Loucy (cell line): ENCODE data around the gene FOXP4.

ENCODE experiments used
- H2AFZ ChIP-seq: fragments of 200-600 bp; sonication (generic); 2 replicates; pipeline ENCODE4 v1.6.0; 2016; ENCODE audit warnings: antibody characterized with exemption, mild to moderate bottlenecking, low read length, moderate library complexity
- H3F3A ChIP-seq: fragments of 200-600 bp; 2 replicates; pipeline ENCODE4 v1.6.0; 2016; ENCODE audit warnings: antibody characterized with exemption, low read depth, mild to moderate bottlenecking
- H3K27me3 ChIP-seq: fragments of 200-600 bp; sonication (generic); 2 replicates; pipeline ENCODE4 v1.6.1; 2014; ENCODE audit warnings: low read length, mild to moderate bottlenecking; ENCODE audit not compliant: insufficient read depth, poor library complexity, severe bottlenecking
- H3K36me3 ChIP-seq: fragments of 200-600 bp; sonication (generic); 2 replicates; pipeline ENCODE4 v1.6.1; 2016; ENCODE audit warnings: low read length; ENCODE audit not compliant: insufficient read depth
- H3K4me1 ChIP-seq: fragments of 200-600 bp; sonication (generic); 2 replicates; pipeline ENCODE4 v1.5.1; 2014; ENCODE audit warnings: low read length, mild to moderate bottlenecking; ENCODE audit not compliant: insufficient read depth, poor library complexity, severe bottlenecking
- H3K4me2 ChIP-seq: fragments of 200-600 bp; sonication (generic); 2 replicates; pipeline ENCODE4 v1.6.0; 2014; ENCODE audit warnings: antibody characterized with exemption, low read length, low read depth, mild to moderate bottlenecking; ENCODE audit not compliant: poor library complexity, severe bottlenecking
- H3K4me3 ChIP-seq: fragments of 200-600 bp; sonication (generic); 2 replicates; pipeline ENCODE4 v1.5.1; 2014; ENCODE audit warnings: low read length, mild to moderate bottlenecking, mixed read lengths; ENCODE audit not compliant: poor library complexity, severe bottlenecking
- H3K79me2 ChIP-seq: fragments of 200-600 bp; sonication (generic); 2 replicates; pipeline ENCODE4 v1.6.1; 2014; ENCODE audit warnings: low read length; ENCODE audit not compliant: insufficient read depth
- H3K9ac ChIP-seq: fragments of 200-600 bp; sonication (generic); 2 replicates; pipeline ENCODE4 v1.6.0; 2014; ENCODE audit warnings: mild to moderate bottlenecking, low read depth, low read length, moderate library complexity; ENCODE audit not compliant: poor library complexity, severe bottlenecking
- H3K9me2 ChIP-seq: fragments of 200-600 bp; sonication (generic); replicated peaks from 2 replicates; pipeline ENCODE4 v1.6.1; 2016; ENCODE audit warnings: low read depth, low read length, mixed read lengths
- H3K9me3 ChIP-seq: fragments of 200-600 bp; sonication (generic); 2 replicates; pipeline ENCODE4 v1.6.1; 2014; ENCODE audit warnings: mild to moderate bottlenecking, antibody characterized with exemption, low read length, low read depth; ENCODE audit not compliant: insufficient read depth
- H4K20me1 ChIP-seq: fragments of 200-600 bp; sonication (generic); 2 replicates; pipeline ENCODE4 v1.6.0; 2014; ENCODE audit warnings: antibody characterized with exemption, low read length, mild to moderate bottlenecking; ENCODE audit not compliant: insufficient read depth, poor library complexity, severe bottlenecking
- EZH2phosphoT487 ChIP-seq: fragments of 200-600 bp; IDR thresholded peaks from 2 replicates; pipeline ENCODE4 v1.6.1; 2018; ENCODE audit warnings: antibody characterized with exemption, mild to moderate bottlenecking, moderate library complexity, borderline replicate concordance
- TF ChIP-seq, protein P1 (sequence below): fragments of 200-600 bp; sonication (generic); conservative IDR thresholded peaks from 2 replicates; pipeline ENCODE4 v1.5.1; 2014; ENCODE audit warnings: mild to moderate bottlenecking, antibody characterized with exemption, low read length

The FOXP4 gene

DNA sequence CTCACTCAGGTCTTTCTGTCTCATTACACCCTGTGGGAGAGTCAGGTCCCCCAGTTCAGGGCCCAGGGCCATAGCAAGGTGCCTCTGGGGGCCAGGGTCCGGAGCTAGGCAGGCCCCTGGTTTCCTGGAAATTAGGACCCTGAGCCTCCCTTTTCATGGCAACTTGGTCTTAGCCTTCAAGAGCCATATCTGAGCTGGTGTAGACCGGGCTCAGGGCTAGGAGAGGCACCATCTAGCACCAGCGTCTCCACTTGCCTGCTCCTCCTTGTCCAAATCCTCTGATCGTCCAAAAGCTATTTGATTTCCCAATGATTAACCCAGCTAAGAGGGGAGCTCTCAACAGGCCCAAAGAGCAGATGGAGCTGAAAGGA lies 97.7 kb downstream of the FOXP4 start:
- H2AFZ ChIP-seq, result no peak overlapping the region
- peaks cover 18% of the 10 kb centered on the region for H4K20me1 ChIP-seq
- H3K79me2 ChIP-seq, result peaks cover 83% of the 10 kb centered on the region
- H3K4me1 ChIP-seq, result peaks cover 67% of the 10 kb centered on the region
- peaks cover 23% of the 10 kb centered on the region; the same call in 1 of the 2 replicates for H3K36me3 ChIP-seq
- no peaks in the 10 kb centered on the region for H3K9me2 ChIP-seq
- H3K9me3 ChIP-seq, result no peaks in the 10 kb centered on the region
- no peaks in the 10 kb centered on the region for H3F3A ChIP-seq
- H3K9ac ChIP-seq, result peak overlapping the region; percentile 61
- H3K27me3 ChIP-seq, result no peaks in the 10 kb centered on the region
- peak overlapping the region; percentile 92 for H3K4me2 ChIP-seq
- H3K4me3 ChIP-seq, result peak overlapping the region; percentile 92
- TF ChIP-seq, protein P1, sequence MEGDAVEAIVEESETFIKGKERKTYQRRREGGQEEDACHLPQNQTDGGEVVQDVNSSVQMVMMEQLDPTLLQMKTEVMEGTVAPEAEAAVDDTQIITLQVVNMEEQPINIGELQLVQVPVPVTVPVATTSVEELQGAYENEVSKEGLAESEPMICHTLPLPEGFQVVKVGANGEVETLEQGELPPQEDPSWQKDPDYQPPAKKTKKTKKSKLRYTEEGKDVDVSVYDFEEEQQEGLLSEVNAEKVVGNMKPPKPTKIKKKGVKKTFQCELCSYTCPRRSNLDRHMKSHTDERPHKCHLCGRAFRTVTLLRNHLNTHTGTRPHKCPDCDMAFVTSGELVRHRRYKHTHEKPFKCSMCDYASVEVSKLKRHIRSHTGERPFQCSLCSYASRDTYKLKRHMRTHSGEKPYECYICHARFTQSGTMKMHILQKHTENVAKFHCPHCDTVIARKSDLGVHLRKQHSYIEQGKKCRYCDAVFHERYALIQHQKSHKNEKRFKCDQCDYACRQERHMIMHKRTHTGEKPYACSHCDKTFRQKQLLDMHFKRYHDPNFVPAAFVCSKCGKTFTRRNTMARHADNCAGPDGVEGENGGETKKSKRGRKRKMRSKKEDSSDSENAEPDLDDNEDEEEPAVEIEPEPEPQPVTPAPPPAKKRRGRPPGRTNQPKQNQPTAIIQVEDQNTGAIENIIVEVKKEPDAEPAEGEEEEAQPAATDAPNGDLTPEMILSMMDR, result no peak
- no peak for TF ChIP-seq EZH2phosphoT487

DNA sequence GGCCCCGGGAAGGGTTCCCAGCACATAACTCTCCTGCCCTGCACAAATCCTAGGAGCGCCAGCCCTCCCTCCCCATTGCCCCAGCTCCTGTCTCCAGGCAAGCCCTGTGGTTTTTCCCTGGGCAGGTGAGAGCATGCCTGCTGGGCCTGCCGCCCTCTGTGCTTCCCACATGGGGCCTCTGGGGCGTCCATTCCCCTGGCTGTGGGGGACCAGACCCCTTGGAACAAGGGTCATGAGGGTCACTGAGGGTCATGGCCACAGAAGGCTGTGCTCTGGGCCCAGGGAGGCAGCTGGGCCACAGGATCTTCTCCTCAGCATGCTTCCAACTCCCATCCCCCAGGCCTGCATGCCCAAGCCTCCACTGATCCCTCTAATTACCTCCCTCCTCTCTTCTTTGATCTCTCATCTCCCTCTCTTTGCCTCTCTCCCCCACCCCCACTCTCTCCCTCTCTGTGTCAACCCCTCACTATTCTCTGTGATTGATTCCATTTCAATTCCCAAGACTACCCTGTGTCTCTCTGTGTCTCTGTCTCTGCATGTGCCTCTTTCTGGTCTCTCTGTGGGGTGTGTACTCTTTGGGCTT lies 98.2 kb downstream of the FOXP4 start:
- Histone ChIP-seq H3K9me3 (no peaks in the 10 kb centered on the region), H3K27me3 (no peaks in the 10 kb centered on the region), H4K20me1 (peaks cover 13% of the 10 kb centered on the region), H2AFZ (no peak overlapping the region), H3K79me2 (peaks cover 79% of the 10 kb centered on the region), H3K36me3 (peaks cover 28% of the 10 kb centered on the region; the same call in 1 of the 2 replicates), H3K4me1 (peaks cover 62% of the 10 kb centered on the region), H3F3A (no peaks in the 10 kb centered on the region), H3K4me3 (peak overlapping the region; percentile 92), H3K4me2 (peak overlapping the region; percentile 92), H3K9ac (peak overlapping the region; percentile 61), H3K9me2 (no peaks in the 10 kb centered on the region)
- TF ChIP-seq, protein P1, result no peak
- TF ChIP-seq EZH2phosphoT487, result no peak

DNA sequence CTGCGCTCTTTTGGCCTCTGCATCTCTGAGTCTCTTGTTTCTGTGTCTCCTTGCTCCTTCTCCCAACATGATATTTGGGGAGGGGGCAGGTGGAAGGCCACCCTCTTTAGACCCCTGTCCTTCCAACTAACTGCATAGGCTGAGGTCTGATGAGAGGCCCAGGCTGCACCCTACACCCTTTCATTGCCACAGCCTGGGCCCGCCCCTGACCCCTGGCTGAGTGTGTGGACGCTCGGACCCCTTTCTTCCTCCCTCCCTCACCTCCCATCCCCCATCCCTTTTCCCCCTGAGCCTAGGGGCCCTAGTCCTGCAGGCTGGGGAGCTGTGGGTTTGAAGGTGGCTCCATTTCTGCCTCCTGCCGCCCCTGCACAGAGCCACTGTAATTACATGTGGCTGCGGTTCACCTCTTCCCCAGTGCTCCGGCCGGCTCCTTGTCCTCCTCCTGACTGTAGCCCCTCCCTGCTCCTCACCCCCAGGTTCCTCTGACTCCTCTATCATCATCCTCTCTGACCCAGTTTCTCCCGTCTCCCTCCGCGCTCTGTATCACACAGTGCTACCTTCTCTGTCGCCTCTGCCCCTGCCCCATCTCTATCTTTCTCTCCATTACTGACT lies 98.9 kb downstream of the FOXP4 start:
- H3K4me2 ChIP-seq, result peak overlapping the region; percentile 92
- no peaks in the 10 kb centered on the region for H3K27me3 ChIP-seq
- peaks cover 11% of the 10 kb centered on the region for H4K20me1 ChIP-seq
- peak overlapping the region; percentile 61 for H3K9ac ChIP-seq
- H3K9me3 ChIP-seq, result no peaks in the 10 kb centered on the region
- H3K9me2 ChIP-seq, result no peaks in the 10 kb centered on the region
- no peaks in the 10 kb centered on the region for H3F3A ChIP-seq
- H2AFZ ChIP-seq, result no peak overlapping the region
- peaks cover 33% of the 10 kb centered on the region; the same call in 1 of the 2 replicates for H3K36me3 ChIP-seq
- TF ChIP-seq EZH2phosphoT487, result no peak
- TF ChIP-seq, protein P1, result no peak
- H3K79me2 ChIP-seq, result peaks cover 71% of the 10 kb centered on the region; the same call in 1 of the 2 replicates
- H3K4me3 ChIP-seq, result peak overlapping the region; percentile 92
- peaks cover 55% of the 10 kb centered on the region for H3K4me1 ChIP-seq
